ENCODE measurements around the gene TUSC2.

GRCh38 chr3:50357481-50357880 lies 29.5 kb upstream of the TUSC2 start:
- TF ChIP-seq, protein P1, sequence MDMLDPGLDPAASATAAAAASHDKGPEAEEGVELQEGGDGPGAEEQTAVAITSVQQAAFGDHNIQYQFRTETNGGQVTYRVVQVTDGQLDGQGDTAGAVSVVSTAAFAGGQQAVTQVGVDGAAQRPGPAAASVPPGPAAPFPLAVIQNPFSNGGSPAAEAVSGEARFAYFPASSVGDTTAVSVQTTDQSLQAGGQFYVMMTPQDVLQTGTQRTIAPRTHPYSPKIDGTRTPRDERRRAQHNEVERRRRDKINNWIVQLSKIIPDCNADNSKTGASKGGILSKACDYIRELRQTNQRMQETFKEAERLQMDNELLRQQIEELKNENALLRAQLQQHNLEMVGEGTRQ (IDR thresholded peaks at IDR 0.05; ENCODE audit: borderline replicate concordance, low read depth, low read length), result no peak
- no peak for TF ChIP-seq RCOR1 (IDR thresholded peaks at IDR 0.05; ENCODE audit: low read length)
- TF ChIP-seq, protein P2, sequence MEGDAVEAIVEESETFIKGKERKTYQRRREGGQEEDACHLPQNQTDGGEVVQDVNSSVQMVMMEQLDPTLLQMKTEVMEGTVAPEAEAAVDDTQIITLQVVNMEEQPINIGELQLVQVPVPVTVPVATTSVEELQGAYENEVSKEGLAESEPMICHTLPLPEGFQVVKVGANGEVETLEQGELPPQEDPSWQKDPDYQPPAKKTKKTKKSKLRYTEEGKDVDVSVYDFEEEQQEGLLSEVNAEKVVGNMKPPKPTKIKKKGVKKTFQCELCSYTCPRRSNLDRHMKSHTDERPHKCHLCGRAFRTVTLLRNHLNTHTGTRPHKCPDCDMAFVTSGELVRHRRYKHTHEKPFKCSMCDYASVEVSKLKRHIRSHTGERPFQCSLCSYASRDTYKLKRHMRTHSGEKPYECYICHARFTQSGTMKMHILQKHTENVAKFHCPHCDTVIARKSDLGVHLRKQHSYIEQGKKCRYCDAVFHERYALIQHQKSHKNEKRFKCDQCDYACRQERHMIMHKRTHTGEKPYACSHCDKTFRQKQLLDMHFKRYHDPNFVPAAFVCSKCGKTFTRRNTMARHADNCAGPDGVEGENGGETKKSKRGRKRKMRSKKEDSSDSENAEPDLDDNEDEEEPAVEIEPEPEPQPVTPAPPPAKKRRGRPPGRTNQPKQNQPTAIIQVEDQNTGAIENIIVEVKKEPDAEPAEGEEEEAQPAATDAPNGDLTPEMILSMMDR (IDR thresholded peaks at IDR 0.05), result no peak
- no peak for TF ChIP-seq TAF1 (IDR thresholded peaks at IDR 0.05; ENCODE audit: borderline replicate concordance, low read depth, low read length)
- peak; percentile 29; the same call in 1 of the 2 replicates for TF ChIP-seq MXI1 (IDR thresholded peaks at IDR 0.05; ENCODE audit: low read depth, low read length)
- no peak for TF ChIP-seq RAD21 (IDR thresholded peaks at IDR 0.05; ENCODE audit: low read length)
- no peak for TF ChIP-seq SIN3A (IDR thresholded peaks at IDR 0.05; ENCODE audit: borderline replicate concordance, low read depth, low read length)
- TF ChIP-seq RXRA (IDR thresholded peaks at IDR 0.05; ENCODE audit: borderline replicate concordance, low read depth), result no peak
- no peak for TF ChIP-seq EZH2phosphoT487 (IDR thresholded peaks at IDR 0.05; ENCODE audit: borderline replicate concordance, low read depth)
- no peak for TF ChIP-seq TCF12 (IDR thresholded peaks at IDR 0.05)
- TF ChIP-seq, protein P3, sequence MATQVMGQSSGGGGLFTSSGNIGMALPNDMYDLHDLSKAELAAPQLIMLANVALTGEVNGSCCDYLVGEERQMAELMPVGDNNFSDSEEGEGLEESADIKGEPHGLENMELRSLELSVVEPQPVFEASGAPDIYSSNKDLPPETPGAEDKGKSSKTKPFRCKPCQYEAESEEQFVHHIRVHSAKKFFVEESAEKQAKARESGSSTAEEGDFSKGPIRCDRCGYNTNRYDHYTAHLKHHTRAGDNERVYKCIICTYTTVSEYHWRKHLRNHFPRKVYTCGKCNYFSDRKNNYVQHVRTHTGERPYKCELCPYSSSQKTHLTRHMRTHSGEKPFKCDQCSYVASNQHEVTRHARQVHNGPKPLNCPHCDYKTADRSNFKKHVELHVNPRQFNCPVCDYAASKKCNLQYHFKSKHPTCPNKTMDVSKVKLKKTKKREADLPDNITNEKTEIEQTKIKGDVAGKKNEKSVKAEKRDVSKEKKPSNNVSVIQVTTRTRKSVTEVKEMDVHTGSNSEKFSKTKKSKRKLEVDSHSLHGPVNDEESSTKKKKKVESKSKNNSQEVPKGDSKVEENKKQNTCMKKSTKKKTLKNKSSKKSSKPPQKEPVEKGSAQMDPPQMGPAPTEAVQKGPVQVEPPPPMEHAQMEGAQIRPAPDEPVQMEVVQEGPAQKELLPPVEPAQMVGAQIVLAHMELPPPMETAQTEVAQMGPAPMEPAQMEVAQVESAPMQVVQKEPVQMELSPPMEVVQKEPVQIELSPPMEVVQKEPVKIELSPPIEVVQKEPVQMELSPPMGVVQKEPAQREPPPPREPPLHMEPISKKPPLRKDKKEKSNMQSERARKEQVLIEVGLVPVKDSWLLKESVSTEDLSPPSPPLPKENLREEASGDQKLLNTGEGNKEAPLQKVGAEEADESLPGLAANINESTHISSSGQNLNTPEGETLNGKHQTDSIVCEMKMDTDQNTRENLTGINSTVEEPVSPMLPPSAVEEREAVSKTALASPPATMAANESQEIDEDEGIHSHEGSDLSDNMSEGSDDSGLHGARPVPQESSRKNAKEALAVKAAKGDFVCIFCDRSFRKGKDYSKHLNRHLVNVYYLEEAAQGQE (IDR thresholded peaks at IDR 0.05; ENCODE audit: low read depth, low read length), result no peak
